HG02973 (cell line): Measurements from ENCODE around the gene DHRS7C.

Source experiments
- ATAC-seq: cut with Tn5 transposase; IDR thresholded peaks from one replicate; pipeline ENCODE4 v1.9.1; 2021; ENCODE audit warnings: moderate library complexity; ENCODE audit not compliant: unreplicated experiment

DHRS7C gene

GRCh38 chr17:9766970-9767369 is 24.4 kb downstream of the DHRS7C start:
- ATAC-seq: no peak

GRCh38 chr17:9765322-9765721 is 26.1 kb downstream of the DHRS7C start:
- no peak for ATAC-seq

- no peak for ATAC-seq
Observed at GRCh38 chr17:9763643-9764042, 27.7 kb downstream of the DHRS7C start.

- no peak for ATAC-seq
Observed at GRCh38 chr17:9760266-9760665, 31.1 kb downstream of the DHRS7C start.

- no peak for ATAC-seq
Observed at GRCh38 chr17:9755083-9755482, 36.3 kb downstream of the DHRS7C start.

- ATAC-seq: no peak
Observed at GRCh38 chr17:9750524-9750923, 40.9 kb downstream of the DHRS7C start.

GRCh38 chr17:9729735-9730420 is 61.5 kb downstream of the DHRS7C start:
- no peak for ATAC-seq

- no peak for ATAC-seq
Observed at GRCh38 chr17:9729034-9729650, 62.2 kb downstream of the DHRS7C start.

GRCh38 chr17:9728564-9728963 is 62.8 kb downstream of the DHRS7C start:
- ATAC-seq: no peak

- no peak for ATAC-seq
Observed at GRCh38 chr17:9728005-9728404, 63.4 kb downstream of the DHRS7C start.

GRCh38 chr17:9726291-9726690 is 65.1 kb downstream of the DHRS7C start:
- ATAC-seq: no peak

- ATAC-seq: no peak
Observed at GRCh38 chr17:9725575-9725974, 65.8 kb downstream of the DHRS7C start.
